CD4-positive, alpha-beta T cell treated with Interferon alpha-2 for 1 hour (primary cell): ENCODE results near the gene RNF157.

Source experiments
- DNase-seq, 2 donors: peaks; one replicate each; pipeline ENCODE4 v3.0.0-alpha.2; 2020 to 2022

RNF157 gene

GRCh38 chr17:76121932-76122430, 118.3 kb downstream of the RNF157 start:
- DNase-seq = no peak

- no peak for DNase-seq
Measured at GRCh38 chr17:76120658-76121008, 119.7 kb downstream of the RNF157 start.

GRCh38 chr17:76119409-76120371, 120.6 kb downstream of the RNF157 start:
- DNase-seq = no peak

GRCh38 chr17:76115138-76115754, 125.0 kb downstream of the RNF157 start:
- no peak for DNase-seq

- DNase-seq = no peak
Measured at GRCh38 chr17:76111956-76112355, 128.3 kb downstream of the RNF157 start.

- DNase-seq = peak in 1 of 2 donors; percentile 50
Measured at GRCh38 chr17:76107509-76107908, 132.8 kb downstream of the RNF157 start.

- no peak for DNase-seq
Measured at GRCh38 chr17:76106703-76107102, 133.6 kb downstream of the RNF157 start.

GRCh38 chr17:76104896-76105231, 135.4 kb downstream of the RNF157 start:
- no peak for DNase-seq

GRCh38 chr17:76104140-76104895, 136.0 kb downstream of the RNF157 start:
- DNase-seq = no peak

- peak; percentile 91 to 94 for DNase-seq
Measured at GRCh38 chr17:76103274-76104139, 136.8 kb downstream of the RNF157 start, which contains the start of gene EXOC7. EXOC7 (minus strand) TSS chr17:76103787; CDS start chr17:76103692, 95 bp downstream.

GRCh38 chr17:76102944-76103273, 137.4 kb downstream of the RNF157 start:
- no peak for DNase-seq

GRCh38 chr17:76097716-76098295, 142.5 kb downstream of the RNF157 start:
- no peak for DNase-seq

- no peak for DNase-seq
Measured at GRCh38 chr17:76095943-76096342, 144.3 kb downstream of the RNF157 start.

GRCh38 chr17:76094046-76094445, 146.2 kb downstream of the RNF157 start:
- no peak for DNase-seq

GRCh38 chr17:76092526-76093413, 147.5 kb downstream of the RNF157 start:
- DNase-seq = no peak
